GM12873 (cell line): ENCODE data around the gene HAGHL.

Source experiments
- TF ChIP-seq, protein P1 (sequence below): IDR thresholded peaks from 2 replicates; pipeline ENCODE4 v1.5.1; 2012; ENCODE audit warnings: low read depth, mild to moderate bottlenecking, moderate library complexity, low read length, control low read depth; ENCODE audit not compliant: insufficient read depth; ENCODE audit errors: missing control alignments

HAGHL gene

DNA sequence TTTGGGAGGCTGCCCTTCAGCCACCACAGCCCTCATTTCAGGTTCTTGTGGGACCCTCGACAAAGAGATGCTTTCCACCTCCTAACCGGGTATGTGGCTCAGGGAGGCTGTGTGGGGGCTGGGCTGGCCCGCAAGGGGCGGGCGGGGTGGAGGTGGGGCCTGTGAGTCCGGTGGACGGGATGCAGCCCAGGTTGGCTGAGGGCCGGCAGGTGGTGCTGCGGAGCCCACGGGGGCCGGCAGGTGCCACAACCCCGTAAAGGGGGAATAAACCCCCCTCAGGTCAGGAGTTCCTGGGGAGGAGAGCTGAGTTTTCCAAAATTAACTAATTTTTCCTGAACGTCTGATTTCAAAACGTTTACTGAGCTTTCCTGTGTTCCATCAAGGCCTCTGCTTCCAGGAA, 18.8 kb downstream of the HAGHL start:
- TF ChIP-seq, protein P1, sequence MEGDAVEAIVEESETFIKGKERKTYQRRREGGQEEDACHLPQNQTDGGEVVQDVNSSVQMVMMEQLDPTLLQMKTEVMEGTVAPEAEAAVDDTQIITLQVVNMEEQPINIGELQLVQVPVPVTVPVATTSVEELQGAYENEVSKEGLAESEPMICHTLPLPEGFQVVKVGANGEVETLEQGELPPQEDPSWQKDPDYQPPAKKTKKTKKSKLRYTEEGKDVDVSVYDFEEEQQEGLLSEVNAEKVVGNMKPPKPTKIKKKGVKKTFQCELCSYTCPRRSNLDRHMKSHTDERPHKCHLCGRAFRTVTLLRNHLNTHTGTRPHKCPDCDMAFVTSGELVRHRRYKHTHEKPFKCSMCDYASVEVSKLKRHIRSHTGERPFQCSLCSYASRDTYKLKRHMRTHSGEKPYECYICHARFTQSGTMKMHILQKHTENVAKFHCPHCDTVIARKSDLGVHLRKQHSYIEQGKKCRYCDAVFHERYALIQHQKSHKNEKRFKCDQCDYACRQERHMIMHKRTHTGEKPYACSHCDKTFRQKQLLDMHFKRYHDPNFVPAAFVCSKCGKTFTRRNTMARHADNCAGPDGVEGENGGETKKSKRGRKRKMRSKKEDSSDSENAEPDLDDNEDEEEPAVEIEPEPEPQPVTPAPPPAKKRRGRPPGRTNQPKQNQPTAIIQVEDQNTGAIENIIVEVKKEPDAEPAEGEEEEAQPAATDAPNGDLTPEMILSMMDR: peak; percentile 58

DNA sequence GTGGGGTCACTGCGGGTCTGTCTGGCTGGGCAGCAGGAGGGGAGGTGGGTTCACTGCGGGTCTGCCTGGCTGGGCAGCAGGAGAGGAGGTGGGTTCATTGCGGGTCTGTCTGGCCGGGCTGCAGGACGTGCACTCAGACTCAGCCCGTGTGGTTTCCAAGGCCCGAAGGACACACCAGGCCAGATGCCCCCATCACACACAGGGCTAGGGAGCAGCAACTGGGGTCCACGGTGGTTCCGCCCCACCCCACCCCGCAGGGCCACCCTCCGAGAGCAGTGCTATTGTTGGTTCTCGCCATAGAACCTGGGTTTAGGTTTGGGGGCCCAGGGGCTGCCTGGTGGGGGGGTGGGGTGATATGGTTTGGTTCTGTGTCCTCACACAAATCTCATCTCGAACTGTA, 19.7 kb downstream of the HAGHL start:
- TF ChIP-seq, protein P1: no peak

DNA sequence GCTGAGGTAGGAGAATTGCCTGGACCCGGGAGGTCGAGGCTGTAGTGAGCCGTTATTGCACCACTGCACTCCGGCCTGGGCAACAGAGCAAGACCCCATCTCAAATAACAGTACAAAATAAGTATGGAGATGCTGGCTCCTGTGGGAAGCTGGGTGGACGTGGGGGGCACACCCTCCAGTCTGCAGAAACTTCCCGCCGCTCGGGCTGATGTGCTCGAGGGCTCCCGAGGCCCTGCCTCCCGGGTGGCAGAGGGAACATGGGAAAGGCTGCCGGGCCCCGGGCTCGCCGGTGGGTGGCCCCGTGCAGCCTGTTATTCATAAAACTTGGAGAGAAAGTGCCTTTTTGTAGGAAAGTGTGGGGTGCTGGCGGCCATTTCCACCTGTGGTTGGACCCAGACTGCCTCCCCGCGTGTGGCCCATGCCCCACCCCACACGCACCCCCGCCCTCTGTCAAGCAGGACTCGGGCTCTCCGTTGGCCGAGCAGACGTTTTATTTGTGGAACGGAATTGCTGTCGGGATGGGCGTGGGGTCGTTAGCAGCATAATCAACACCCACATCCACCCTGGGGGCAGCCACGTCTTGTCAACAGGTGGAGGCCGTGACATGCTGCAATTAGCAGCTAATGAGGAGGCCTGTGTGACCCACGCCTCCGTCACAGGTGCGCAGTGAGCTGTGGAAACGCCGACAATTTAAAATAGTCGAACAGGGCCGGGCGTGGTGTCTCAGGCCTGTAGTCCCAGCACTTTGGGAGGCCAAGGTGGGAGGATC, 21.3 kb downstream of the HAGHL start:
- TF ChIP-seq, protein P1: no peak

DNA sequence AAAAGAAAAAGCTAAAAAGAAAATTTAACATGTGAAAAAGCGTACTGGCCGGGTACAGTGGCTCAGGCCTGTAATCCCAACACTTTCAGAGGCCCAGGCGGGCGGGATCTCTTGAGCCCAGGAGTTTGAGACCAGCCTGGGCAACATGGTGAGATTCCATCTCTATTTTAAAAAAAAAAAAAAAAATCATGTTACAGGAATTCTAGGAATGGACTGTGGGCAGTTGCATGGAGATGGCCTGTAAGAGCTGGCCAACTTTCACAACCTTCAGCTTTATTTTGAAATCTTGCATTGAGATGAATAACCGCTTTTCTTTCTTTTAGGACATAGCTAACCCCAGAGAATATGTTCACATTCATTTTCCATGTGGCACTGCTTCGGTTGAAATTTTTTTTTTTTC, 22.1 kb downstream of the HAGHL start:
- TF ChIP-seq, protein P1: no peak

DNA sequence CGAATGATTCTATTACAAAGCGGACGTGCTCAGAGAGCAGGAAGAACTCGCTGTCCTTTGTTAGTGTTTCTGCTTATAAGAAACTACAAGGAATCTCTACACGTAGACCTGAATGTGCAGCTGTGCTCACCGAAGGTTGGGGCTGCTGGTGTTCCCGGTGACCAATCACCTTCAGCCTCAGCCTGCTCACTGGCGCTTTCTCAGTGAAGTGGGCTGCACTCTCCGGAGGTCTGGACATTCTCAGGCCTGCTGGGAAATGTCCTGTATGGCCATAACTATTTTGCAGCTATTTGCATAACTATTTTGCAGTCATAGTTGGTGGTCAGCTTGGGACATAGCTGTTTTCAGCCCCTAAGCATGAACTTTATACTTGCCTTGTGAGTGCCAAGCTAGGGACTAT, 23.6 kb downstream of the HAGHL start:
- TF ChIP-seq, protein P1: no peak

DNA sequence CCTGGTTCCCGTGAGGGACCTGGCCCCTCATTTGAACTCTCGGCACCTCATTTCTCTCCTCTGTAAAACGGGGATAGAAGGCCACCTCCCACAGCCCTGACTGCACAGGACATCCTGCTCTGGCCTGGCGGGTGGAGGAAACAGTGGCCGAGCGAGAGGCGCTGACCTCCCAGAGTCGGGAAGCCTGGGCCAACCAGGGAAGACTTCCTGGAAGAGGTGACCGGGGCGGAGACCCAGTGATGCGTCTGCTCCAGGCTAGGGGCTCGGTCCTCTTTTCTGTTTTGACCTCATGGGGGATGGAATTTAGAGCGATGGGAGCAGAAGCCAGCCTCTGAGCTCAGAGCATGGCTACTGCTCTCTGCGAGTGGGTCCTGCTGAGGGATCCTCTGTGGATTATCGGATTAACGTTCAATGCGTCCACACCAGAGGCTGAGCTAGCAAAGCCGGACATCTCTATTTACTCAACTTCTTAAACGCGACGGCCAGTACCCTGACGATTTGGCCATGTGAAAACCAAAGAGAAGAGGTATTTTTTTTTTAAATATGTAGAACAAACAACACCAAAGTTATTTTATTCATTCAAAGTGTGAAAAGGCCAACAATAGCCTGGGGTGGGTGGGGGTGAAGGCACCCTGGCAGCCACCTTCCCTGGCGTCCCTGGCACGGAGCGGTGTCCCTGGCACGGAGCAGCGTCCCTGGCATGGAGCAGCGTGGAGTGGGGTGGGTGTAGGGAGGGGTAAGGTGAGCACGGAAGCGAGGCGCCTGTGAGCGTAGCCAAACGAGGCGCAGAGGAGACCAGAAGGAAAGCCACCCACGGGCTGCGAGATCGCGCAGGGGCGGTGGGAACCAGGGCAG, 24.5 kb downstream of the HAGHL start:
- TF ChIP-seq, protein P1: no peak

DNA sequence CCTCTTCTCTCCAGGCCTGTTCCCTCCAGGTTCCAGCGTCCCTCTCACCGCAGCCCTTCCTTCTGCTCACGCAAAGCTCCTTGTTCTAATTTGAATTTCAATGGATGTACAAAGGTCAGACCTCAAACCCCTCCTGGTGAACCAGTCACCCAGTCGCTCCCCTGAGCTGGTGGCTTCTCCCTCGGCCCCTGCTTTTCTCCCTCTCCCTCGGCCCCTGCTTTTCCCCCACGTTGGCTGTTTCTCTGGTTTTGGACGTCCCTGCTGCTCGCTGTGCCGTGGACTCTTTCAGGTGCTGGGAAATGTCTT, 25.1 kb downstream of the HAGHL start:
- TF ChIP-seq, protein P1: no peak
